Measurements from ENCODE around the gene SLC6A9.

Gene SLC6A9

GRCh38 chr1:44029260-44029910 lies 1.9 kb downstream of the SLC6A9 start:
- no peak for DNase-seq (ENCODE audit: low spot score)

GRCh38 chr1:44027320-44027719 lies 3.9 kb downstream of the SLC6A9 start:
- no peak for DNase-seq (ENCODE audit: low spot score)

- no peak for DNase-seq (ENCODE audit: low spot score)
These were observed 5.4 kb downstream of the SLC6A9 start for GRCh38 chr1:44025816-44026215.

GRCh38 chr1:44024903-44025525 lies 6.2 kb downstream of the SLC6A9 start:
- DNase-seq (ENCODE audit: low spot score) = no peak

- DNase-seq (ENCODE audit: low spot score) = no peak
These were observed 7.0 kb downstream of the SLC6A9 start for GRCh38 chr1:44024031-44024902.

GRCh38 chr1:44021581-44022321 lies 9.5 kb downstream of the SLC6A9 start:
- DNase-seq (ENCODE audit: low spot score) = no peak

GRCh38 chr1:44021156-44021555 lies 10.1 kb downstream of the SLC6A9 start:
- DNase-seq (ENCODE audit: low spot score) = no peak

GRCh38 chr1:44020464-44020863 lies 10.8 kb downstream of the SLC6A9 start:
- no peak for DNase-seq (ENCODE audit: low spot score)

GRCh38 chr1:44019466-44019948 lies 11.8 kb downstream of the SLC6A9 start:
- no peak for DNase-seq (ENCODE audit: low spot score)

- no peak for DNase-seq (ENCODE audit: low spot score)
These were observed 14.3 kb downstream of the SLC6A9 start for GRCh38 chr1:44016890-44017400.

GRCh38 chr1:44016041-44016889 lies 15.0 kb downstream of the SLC6A9 start:
- DNase-seq (ENCODE audit: low spot score) = no peak

GRCh38 chr1:44015206-44015605 lies 16.1 kb downstream of the SLC6A9 start:
- no peak for DNase-seq (ENCODE audit: low spot score)

GRCh38 chr1:44014365-44015104 lies 16.7 kb downstream of the SLC6A9 start:
- DNase-seq (ENCODE audit: low spot score) = no peak

- no peak for DNase-seq (ENCODE audit: low spot score)
These were observed 17.3 kb downstream of the SLC6A9 start for GRCh38 chr1:44013949-44014348.

GRCh38 chr1:44012941-44013609 lies 18.2 kb downstream of the SLC6A9 start:
- no peak for DNase-seq (ENCODE audit: low spot score)

- DNase-seq (ENCODE audit: low spot score) = no peak
These were observed 18.9 kb downstream of the SLC6A9 start for GRCh38 chr1:44012404-44012803.

GRCh38 chr1:44010935-44011471 lies 20.3 kb downstream of the SLC6A9 start:
- DNase-seq (ENCODE audit: low spot score) = no peak

- DNase-seq (ENCODE audit: low spot score) = no peak
These were observed 23.0 kb downstream of the SLC6A9 start for GRCh38 chr1:44008259-44008658.

- DNase-seq (ENCODE audit: low spot score) = no peak
These were observed 28.6 kb downstream of the SLC6A9 start for GRCh38 chr1:44002606-44003157.

Data from cerebellar cortex (tissue), 1 donor.